Right ventricle myocardium inferior (tissue), 1 donor: ENCODE results near the gene AFP. TPM values are rescaled to one million over a fixed set of nuclear protein-coding genes. Genes with fewer than 3 reads are reported as not detected.

Experiments used
- ATAC-seq: fragments of 200-7000 bp; cut with Tn5 transposase; one replicate; pipeline ENCODE4 v1.9.1; 2020; ENCODE audit warnings: mild to moderate bottlenecking, moderate library complexity
- DNase-seq: peaks from one replicate; pipeline ENCODE4 v3.0.0; 2021; ENCODE audit errors: missing footprints
- intact Hi-C: fragments of 100-400 bp; cut with DNase I; formaldehyde crosslinking; loops from one replicate; pipeline ENCODE4 v1.11.0; 2022
- total RNA-seq: library from RNA; stranded (reverse); fragmentation: NEBNext Ultra II Directional; extraction: Animal tissue kit (Norgen Biotek cat#: 25700); gene quantifications from one replicate; pipeline ENCODE4 v1.2.1, GENCODE V29; 2021
- donor health status: DM: no; HTN: yes; CAD: no; lungs with severe emphysema.

Gene AFP
- total RNA-seq, 1 donor from 2014 or later: not detected

DNA sequence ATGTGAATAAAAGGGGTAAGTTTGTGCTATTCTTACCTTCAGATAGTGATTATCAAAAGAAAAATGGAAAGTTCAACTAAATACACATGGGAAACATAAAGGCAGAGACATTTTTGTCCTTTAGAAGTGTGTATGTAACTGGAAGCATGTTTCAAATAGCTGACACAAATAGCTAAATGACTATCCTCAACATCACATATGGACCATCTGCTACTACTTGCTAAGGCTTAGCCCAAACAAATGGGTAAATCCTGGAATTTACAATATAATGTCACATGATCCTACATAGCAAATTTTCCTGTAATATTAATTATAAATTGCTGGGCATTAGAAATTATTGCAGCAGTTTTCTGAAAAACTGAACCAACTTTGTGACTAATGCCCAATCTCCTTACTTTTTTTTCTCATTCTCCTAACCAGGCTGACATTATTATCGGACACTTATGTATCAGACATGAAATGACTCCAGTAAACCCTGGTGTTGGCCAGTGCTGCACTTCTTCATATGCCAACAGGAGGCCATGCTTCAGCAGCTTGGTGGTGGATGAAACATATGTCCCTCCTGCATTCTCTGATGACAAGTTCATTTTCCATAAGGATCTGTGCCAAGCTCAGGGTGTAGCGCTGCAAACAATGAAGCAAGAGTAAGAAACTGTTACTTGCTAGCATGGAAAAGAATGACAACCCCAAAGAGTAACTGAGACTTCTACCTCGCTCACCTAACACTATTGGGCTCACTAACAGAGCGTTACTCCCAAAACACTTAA, 16.1 kb downstream of the AFP start:
- ATAC-seq (no peak), DNase-seq (no peak)
- intact Hi-C loops: no loop called here

DNA sequence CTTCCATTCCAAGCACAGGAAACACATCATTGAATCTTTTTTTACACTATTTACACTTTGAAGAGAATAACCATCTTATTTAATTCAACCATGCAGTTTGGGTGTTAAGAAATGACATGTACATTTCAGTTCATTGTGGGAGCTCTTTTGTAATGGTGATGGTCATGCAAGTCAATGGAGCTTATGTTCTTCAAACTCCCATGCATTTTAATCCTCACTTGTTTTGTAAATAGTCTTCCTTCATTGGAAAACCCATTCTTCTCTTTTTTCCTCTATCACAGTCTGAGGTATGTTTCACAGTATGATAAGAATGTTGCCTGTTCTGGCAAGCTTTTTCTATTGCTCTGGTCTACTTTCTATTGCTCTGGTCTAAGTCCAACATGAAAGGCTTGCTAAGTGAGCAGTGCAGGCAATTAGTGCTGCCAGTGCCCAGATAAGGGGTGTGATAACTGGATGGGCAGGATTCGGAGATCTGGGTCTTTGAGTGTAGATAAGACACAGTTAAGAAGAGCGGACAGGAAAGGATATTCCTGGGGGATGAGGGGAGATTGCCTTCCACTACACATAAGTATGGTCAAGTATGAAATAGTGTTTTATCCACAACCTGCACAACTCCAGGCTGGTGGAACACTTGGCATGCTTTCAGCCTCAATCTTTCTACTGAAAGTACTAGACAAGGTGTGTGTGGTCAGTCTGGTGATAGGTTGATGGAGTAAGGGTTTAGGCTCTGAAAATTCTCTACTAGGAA, 17.1 kb downstream of the AFP start:
- ATAC-seq: no peak
- intact Hi-C loops: no loop called here
- no peak for DNase-seq

DNA sequence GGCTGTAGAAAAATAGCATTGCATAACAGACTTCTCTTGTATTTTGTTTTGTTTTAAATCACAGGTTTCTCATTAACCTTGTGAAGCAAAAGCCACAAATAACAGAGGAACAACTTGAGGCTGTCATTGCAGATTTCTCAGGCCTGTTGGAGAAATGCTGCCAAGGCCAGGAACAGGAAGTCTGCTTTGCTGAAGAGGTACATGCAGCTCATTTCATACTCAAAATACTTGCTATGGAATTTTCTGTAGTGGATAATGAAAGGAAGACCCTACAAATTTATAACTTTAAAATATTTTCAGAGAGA, 17.6 kb downstream of the AFP start:
- no peak for ATAC-seq
- no peak for DNase-seq
- intact Hi-C loops: no loop called here

DNA sequence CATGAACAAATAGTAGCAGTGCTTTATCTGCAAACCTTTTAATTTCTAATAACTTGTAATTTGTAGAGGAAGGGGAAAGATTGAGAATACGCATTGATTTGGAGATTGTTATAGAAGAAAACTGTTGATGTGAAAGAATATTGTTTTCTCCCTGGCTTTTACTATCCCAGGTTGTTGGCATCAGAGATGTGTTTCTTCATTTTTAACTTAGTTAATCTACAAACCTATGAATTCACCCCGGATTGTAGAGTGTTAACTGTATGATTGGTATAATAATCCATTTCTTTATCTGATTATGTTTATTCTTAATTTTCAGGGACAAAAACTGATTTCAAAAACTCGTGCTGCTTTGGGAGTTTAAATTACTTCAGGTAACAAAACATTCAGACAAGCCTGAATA, 18.9 kb downstream of the AFP start:
- DNase-seq (no peak), ATAC-seq (no peak)
- intact Hi-C loops: no loop called here

DNA sequence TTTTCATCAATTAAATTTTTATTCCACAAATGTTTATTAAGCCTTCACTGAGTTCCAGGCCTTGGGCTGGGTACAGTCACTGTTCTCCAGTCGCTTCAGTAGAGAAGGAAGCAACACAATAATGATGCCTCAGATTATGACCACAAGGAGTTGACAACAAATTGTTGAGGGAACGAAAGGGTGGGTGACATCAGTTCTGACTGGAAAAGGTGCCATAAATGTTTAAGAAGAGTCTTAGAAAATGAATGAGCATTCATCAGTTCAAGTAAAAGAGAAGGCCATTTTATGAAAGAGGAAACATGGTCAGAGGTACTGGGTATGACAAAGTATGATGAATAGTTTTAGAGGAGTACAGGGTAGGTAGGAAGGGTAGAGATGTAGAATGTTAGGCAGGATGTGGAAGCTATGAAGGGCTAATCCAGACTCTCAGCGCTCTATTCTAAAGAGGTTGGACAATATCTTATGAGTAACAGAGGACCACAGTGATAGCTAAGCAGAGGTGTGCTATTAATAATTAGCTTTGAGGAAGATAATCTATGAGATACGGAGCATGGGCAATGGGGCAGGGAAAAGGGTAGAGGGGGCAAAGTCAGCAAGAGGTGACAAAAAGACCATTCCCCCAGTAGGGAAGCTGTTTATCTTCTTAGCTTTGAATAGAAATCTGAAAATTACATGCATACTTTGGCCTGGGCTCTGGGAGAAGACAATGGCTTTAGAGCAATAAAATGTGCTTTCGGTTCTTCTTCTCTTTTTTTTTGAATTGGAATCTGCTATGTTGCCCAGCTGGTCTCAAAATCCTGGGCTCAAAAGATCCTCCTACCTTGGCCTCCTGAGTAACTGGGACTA, 20.4 kb downstream of the AFP start:
- ATAC-seq (no peak), DNase-seq (no peak)
- intact Hi-C loops: no loop called here

DNA sequence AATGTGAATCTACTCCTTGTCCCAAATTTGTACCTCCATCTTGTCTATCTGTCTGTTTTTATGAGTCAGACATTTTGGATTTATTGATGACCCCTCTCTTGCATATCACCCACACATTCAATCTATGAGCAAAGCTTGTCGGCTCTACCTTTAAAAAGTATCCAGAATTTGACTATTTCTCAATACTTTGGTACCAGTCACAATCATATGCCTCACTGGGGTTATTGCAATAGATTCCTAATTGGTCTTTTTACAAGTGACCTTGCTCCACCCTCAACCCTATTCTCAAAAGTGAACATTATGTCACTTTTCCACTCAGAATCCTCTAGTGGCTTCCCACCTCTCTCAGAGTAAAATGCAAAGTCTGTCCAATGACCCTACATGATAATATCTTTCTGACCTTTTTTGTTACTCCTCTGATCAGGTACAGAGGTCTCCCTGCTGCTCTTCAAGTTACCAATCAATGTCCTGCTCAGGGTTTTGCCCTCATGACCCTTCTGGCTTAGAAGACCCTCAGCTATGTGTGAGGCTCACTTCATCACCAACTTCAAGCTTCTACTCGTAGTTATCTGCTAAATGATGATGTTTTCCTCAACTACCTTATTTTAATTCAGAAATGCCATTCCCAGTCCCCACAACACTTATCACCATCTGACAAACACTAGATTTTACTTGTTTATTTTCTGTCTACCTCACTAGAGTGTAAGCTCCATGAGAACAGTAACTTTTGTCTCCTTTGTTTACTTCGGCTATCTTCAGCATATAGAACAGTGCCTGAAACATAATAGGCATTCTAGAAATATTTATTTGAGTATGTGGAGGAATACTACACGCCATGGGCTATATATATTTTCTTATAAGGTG, 22.4 kb downstream of the AFP start:
- DNase-seq (no peak), ATAC-seq (no peak)
- intact Hi-C loops: no loop called here

DNA sequence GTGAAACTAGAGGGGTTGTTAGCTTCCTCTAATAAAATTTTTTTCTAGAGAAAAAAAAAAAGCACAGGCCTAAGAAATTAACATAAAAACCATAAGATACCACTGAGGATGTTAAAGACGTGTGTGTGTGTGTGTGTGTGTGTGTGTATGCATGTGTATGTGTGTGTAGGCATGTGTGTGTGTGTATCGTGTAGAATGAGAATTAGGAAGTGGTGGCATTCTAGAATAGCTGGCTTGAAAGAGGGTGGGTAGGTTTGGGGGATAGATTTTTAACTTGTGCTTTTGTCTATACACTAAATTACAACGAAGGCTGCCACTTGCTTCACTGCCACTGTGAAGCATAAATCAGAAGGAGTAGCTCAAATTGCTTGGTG, 23.0 kb downstream of the AFP start:
- ATAC-seq (no peak), DNase-seq (no peak)
- intact Hi-C loops: no loop called here

DNA sequence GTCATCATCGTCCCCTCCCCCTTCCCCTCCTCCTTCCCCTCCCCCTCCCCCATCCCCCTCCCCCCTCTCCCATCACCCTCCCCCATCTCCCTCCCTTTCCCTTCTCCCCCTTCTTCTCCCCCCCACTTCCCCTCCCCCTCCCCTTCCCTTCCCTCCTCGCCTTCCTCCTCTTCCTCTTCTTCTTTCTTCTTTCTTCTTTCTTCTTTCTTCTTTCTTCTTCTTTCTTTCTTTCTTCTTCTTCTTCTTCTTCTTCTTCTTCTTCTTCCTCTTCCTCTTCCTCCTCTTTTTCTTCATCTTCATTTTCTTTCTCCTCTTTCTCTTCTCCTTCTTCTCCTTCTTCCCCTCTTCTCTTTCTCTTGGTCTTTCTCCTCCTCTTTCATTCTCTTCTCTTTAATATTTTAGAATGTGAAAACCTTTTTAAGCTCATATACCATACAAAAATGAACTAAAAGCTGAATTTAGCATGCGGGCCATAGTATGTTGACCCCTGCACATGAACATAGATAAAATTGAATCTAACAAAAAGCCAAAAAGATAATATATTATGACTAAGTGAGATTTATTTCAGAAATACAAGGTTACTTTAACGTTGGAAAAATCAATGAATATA, 25.0 kb downstream of the AFP start:
- intact Hi-C loops: no loop called here
- DNase-seq (no peak), ATAC-seq (no peak)

DNA sequence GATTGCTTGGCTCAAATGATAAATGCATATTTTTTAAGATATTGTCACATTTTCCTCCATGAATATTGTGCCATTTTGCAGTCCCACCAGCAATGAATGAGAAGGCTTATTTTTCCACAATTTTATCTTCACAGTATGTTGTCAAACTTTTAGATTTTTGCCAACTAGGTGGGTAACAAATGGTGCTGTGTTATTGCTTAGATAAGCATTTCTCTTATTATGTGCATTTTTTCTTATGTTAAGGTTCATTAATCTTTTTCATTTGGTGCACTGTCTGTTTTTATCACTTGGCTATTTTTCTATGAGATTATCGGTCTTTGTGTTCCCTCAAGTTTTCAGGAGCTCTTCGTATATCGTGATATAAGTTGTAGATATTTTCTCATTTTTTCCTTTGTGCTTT, 32.1 kb downstream of the AFP start:
- ATAC-seq (no peak), DNase-seq (no peak)
- intact Hi-C loops: no loop called here

DNA sequence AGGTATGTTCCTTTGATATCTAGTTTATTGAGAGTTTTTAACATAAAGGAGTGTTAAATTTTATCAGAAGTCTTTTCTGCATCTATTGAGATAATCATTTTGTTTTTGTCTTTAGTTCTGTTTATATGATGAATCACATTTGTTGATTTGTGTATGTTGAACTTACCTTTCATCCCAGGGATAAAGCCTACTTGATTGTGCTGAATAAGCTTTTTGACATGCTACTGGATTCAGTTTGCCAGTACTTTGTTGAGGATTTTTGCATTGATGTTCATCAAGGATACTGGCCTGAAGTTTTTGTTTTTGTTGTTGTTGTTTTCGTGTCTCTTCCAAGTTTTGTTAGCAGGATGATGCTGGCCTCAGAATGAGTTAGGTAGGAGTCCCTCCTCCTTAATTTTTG, 34.7 kb downstream of the AFP start:
- intact Hi-C loops: no loop called here
- ATAC-seq (no peak), DNase-seq (no peak)

DNA sequence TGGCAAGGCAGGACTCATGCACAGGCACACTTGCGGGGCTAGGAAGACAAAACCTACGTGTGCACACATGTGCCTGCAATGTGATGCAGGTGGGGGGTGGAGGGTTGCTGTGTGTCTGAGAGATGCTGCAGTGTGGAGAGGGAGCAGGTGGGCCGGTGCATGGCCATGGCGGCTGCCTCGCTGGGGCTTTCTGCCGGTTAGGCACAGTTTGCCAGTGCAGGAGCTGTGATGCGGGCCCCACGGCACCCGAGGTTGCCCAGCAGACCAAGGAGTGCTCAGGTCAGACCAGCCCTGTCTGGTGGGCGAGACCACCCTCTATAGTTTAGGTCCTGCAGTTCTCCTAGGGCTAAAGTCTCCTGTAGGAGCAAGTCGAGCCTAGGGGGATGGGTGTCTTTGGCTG, 41.2 kb downstream of the AFP start:
- ATAC-seq (no peak), DNase-seq (no peak)
- intact Hi-C loops: no loop called here

DNA sequence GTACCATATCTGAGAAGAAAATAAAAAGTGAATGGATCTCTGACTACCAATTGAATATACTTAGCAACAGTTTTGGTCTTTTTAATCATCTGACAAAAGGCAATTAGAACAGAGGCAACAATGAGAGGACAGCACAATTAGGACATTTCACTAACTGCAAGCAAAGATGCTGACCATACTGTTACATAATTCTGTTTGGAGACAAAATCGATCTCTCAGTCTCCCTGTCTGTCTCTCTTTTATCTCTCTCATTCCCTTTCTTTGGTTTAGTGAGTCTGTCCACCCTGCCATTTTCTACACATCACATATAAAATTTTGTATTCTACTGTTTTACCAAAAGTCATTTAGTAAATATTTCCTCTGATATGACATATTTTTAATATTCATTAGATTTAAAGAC, 43.3 kb downstream of the AFP start:
- ATAC-seq: no peak
- no peak for DNase-seq
- intact Hi-C loops: no loop called here

DNA sequence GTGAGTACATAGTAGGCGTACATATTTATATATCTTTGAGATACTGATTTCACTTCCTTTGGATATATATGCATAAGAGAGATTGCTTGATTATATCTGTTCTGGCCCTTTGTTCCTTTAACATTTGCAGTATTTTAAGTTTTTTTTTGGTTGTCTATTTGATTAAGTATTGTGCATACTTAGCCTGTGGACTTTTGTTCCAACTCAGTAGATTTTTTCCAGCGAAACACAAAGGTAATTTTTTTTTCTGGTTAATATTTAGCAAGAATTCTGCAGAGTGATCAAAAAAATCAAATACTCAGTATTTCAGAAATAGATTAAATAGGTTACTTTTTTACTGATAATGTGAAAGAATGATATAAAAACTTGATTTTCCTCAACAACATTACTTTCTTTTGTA, 45.3 kb downstream of the AFP start, which contains the start of gene AFM:
Gene AFM, plus strand, starts transcription at position 388 of the 400 bp plus-strand sequence. CDS start 31 bp downstream, outside the sequence.
- no peak for DNase-seq
- intact Hi-C loops: no loop called here
- ATAC-seq: no peak

DNA sequence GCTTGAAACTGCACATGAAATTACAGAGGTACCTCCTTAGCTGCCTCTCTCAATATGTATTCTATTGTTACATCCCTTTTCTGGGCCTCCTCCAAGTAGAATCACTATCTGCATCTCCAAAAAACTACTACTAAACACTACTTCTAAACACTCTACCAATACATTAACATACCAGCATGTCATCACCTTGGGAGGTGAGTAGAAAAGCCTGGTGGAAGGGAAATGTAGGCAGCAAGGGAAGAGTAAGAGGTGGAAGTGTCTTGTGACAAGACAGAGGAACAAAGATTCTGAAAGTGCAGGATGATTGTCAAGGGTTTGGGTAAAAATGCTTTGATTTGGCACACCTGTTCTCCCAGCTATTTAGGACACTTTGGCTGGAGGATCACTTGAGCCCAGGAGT, 49.1 kb downstream of the AFP start:
- DNase-seq (no peak), ATAC-seq (no peak)
- intact Hi-C loops: no loop called here

DNA sequence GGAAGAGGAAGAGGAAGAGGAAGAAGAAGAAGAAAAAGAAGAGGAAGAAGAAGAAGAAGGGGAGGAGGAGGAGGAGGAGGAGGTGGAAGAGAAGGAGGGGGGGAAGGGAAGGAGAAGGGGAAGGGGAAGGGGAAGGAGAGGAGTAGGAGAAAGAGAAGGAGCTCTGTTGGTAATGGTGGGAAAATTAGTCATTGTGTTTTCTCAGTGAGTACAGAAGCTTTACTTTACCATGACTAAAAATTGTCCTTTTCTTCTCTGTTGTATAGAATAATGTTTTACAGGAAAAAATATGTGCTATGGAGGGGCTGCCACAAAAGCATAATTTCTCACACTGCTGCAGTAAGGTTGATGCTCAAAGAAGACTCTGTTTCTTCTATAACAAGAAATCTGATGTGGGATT, 49.6 kb downstream of the AFP start:
- intact Hi-C loops: no loop called here
- DNase-seq (no peak), ATAC-seq (no peak)

DNA sequence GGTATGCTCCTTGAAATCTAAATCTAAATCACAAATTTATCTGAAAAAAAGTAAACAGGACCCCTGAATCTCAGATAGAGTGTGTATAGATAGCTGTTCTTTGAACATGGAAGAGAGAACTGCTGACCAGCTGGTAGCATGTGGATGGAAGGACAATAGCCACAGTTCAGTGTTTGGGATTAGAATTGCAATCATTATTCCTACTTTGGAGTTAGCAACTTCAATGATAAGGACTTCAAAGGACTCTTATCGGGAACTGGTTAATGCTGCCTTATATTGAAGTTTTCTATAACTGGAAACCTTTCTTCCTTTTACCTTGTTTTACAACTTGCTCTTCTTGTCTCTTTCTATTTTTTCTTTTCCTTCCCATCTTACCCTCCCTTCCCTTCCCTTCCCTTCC, 50.5 kb downstream of the AFP start:
- ATAC-seq: no peak
- intact Hi-C loops: no loop called here
- no peak for DNase-seq

DNA sequence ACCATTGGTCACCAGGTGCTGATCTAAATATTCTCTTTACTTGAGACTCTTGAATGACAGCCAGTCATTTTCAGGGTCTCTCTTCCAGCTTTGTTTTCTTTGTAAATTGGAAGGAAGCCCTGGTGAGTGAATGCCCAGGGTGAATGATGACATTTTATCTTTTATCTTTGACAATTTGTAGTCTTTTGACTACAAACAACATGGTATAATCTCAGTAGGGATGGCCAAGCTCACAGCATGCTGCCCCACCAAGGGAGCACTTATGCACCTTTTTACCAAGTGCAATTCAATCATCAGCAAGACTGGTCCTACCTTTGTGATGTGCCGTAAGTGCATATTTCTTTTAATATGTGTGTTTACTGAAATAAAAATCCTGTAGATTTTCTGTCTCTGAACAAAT, 51.2 kb downstream of the AFP start:
- no peak for ATAC-seq
- intact Hi-C loops: no loop called here

DNA sequence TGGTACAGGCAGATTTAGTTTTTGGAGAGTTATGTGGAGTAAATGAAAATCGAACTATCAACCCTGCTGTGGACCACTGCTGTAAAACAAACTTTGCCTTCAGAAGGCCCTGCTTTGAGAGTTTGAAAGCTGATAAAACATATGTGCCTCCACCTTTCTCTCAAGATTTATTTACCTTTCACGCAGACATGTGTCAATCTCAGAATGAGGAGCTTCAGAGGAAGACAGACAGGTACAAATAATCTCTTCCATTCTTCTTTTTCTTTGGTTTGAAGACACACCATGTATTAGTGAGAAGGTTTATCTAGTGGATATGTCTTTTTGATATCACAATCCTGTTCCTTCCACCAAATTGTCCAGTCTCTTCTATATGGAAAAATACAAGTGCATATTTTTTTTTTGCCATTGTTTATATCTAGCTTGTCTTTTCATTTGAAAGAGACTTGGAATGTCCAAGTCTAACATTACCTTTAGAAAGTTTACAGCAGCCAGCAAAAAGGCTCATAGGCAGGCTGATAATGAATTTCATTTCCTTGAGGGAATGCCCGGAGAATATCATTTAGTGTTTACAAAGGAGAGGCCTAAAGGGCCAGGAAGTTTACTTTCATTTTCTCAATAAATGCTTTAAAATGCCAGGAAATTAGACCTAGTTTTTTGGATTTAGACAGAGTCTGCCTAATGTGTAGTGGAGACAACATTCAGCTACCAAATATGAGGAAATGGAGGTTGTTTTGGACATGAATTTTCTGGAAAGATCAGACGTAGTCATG, 64.2 kb downstream of the AFP start:
- DNase-seq (no peak), ATAC-seq (no peak)
- intact Hi-C loops: no loop called here

More for the DNA sequence above, 51.2 kb downstream of the AFP start:
- DNase-seq: no peak
